G401.6 (cell line): ENCODE results near the gene PDZK1IP1.
A peak's percentile ranks its signal among the peaks of the same experiment; 100 is the strongest.
"Not testable (repeated sequence)": the region's sequence is repeated elsewhere in the genome, so short reads cannot be mapped to it uniquely, and the experiment has no call there.

ENCODE experiments used
- FAIRE-seq: peaks from 2 replicates; lab custom pipeline; 2012; peaks lifted over from hg19 to GRCh38; lab: Jason Lieb, UNC

The PDZK1IP1 gene

DNA sequence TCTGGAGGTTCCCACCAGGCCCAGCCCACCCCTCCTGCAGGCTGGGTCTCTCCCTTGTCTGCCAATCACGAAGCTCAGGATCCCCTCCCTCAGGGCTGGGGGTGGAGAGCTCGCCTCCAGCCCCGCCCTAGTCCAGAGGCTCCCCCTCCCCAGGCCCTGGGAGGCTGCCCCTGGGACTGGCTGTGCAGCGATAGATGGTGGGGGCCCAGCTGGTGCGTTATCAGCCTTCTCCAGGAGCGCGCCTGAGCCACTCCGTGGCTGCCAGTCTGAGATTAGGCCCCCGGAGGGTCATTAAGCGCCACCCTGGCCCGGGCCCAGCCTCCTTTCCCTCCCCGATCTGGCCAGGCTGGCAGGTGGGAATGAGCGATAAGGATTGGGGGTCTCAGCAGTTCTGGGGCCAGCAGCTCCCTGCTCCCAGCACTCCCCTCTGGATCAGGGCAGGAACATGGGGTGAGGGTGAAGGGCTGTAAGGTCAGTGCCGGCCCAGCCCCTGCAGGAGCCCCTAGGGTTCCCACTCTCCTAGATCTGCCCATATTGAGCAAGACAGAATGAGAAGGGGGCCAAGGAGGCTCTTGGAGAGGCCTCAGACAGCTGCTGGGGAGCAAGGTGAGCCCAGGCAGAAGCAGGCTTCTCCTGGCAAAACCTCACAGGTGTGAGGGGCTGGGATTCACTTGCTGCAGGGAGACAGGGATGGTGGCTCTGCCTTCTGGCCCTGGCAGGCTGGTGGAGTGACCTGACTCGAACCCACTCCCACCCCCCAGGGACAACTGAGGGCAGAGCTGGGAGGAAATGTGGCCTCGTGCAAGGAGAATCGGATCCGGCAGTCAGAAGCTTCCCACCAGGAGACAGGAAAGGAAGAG lies 8.5 kb downstream of the PDZK1IP1 start:
- no peak for FAIRE-seq

DNA sequence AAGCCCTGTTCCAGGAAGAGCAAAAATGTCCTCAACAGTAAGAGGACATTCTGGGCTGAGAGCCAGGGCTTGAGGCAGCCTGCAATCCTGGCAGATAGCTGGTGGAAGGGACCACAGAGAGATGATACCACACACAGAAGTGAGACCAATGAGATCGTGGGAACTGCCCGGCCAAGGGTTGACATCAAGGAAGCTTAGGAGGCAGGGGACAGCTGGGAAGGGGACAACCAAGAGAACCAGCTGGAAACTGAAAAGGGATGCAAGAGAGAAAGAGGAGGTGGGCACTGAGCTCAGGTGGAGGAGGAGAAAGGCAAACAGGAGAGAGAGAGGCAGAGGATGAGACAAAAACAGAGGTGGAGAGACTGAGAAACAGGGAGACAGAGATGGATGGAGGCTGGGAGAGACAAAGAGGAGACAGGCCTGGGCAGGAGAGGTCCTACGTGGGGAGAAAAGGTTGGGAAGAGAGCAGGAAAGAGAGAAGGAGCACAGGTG lies 9.2 kb downstream of the PDZK1IP1 start:
- FAIRE-seq = no peak

DNA sequence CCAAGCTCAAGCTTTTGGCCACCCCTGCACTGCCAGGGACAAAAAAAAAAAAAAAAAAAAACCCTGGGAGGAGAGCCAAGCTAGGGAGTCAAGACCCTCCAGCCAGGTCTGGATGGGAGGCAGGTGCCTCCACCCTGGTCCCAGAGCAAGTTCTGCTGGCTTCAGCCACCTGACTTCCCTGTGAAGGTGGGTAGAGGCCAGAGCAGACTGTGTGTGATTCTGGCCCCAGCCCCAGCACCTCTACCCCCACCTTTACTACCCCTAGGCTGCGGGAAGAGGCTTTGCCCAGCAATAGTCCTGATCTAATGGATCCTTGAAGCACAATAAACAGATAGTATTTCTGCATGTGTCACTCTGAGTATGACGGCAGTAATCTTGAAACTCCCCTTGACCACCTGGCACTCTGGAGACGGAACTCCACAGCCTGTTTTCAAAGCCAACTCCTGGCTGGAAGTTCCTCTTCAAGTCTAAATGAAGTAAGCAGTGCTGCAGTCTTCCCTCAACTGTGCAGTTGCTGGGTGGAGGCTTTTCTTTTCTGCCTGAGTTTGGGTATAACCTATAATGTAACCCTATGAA lies 9.8 kb downstream of the PDZK1IP1 start:
- FAIRE-seq = no peak

DNA sequence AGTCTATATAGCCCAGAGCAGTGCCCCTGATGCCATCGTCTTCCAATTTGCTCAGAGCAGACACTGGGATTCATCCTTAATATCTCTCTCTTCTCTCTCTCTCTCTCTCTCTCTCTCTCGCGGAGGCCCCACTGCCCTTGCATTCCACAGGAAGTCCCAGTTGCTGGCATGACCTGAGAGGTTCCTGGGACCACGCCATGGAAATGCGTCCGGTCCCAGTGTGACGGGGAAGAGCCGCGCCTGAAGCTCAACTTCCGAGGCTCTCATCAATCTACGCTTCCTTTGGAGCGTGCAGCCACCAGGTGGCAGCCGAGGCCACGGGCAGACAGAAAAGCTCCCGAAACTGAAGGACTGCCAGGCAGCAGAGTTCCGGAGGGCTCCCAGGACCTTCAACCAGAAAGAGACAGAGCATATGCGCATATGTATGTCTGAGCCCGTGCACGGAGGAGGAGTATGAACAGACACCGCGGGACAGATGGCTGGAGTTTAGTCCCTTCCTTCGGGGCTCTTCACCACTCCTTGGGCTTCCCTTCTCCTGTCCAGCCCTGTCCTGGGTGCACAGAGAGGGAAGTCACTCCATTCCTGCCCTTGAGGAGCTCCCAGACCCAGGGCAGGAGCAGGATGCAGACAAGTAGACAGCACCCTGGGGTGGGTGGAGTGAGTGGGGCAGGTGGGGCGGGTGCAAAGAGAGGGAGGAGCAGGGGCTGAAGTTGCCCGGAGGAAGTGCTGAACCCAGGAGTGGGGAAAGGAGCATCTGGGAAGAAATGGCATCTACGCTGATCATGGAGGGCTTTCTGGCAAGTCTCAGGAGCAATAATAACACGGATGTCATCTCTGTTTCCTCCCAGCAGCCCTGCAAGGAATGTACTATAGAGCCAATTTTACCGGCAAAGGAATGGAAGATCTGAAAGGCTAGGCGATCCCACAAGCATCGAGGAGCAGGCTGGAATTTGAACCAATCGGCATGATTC lies 10.5 kb downstream of the PDZK1IP1 start:
- peak; percentile 58 for FAIRE-seq

DNA sequence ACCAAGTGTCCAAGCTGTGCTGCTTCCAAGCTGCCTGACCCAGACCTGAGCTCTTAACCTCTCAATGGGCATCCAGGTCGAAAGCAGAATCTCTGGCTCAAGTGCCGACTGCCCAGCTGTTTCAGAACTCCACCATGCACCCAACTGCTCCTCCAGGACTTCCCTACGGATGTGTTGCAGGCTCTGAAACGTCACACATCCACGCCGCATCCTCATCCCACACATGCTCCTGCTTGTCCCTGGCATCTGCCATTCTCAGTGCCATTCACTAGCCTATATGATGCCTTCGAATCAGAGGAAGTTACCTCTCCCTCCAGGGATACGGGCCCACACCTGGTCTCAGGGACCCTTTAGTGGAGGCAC lies 11.2 kb downstream of the PDZK1IP1 start:
- no peak for FAIRE-seq

DNA sequence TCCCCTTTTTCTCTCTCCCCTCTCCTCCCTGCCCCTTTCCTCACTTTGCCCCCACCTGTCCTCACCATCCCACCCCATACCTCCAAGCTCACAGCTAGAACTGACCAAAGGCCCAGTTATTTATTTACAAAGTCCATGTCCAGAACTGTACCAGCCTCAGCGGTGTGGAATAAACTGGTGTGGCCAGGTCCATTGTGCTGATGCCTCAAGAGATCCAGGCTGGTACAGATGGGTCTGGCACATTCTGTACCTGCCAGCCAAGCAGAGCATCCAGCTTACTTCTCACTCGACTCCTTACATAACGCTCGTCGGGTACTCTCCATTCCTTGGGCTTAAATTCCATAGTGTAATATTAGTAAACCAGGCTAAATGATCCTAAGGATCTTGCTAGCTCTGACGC lies 11.8 kb downstream of the PDZK1IP1 start:
- no peak for FAIRE-seq

DNA sequence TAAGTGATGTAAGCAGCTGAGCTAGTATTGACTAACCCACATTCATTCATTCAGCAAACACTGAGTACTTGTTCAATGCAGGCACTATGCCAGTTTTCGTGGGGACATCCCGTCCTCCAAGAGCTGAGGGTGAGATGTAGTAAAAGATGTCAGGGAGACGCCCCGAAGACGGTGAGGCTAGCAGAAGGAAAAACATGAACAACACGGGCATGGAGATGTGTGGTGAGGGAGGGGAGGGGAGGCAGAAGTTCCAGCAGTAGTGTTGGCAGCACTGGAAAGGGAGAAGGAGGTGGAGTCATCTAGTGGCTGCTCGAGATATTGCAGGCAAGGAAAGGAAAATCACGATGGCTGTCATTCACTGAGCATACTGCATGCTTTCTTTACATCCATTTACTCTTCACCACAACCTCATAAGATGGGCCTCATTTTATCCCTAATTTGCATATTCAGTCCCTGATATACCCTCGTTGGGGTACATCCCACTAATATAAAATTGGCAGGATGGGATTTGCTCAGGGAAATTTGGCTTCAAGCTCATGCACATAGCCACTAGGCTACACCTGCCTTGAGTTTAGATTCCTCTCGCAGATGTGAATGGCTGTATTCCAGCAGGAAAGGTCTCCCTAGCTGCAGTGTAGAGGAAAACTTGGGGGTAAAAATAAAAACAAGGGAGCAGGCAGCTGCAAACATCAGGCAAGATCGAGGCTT lies 14.5 kb downstream of the PDZK1IP1 start:
- peak; percentile 33 for FAIRE-seq

DNA sequence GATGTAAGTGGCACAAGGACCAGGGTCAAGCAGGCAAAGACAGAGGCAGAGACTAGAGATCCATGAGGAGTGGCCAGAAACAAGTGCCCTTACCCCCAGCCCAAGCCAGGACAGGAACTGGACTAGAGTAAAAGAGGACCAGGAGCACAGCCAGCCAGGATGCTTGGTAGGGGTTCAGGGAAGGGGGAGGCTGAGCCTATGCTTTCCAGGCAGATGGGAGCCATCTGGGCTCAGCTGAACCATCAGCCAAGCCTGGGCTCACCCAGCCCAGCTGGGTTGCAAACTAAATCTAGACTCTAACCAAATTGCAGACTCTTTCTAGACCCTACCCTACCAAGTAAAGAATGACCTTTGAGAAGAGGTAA lies 15.2 kb downstream of the PDZK1IP1 start:
- no peak for FAIRE-seq

DNA sequence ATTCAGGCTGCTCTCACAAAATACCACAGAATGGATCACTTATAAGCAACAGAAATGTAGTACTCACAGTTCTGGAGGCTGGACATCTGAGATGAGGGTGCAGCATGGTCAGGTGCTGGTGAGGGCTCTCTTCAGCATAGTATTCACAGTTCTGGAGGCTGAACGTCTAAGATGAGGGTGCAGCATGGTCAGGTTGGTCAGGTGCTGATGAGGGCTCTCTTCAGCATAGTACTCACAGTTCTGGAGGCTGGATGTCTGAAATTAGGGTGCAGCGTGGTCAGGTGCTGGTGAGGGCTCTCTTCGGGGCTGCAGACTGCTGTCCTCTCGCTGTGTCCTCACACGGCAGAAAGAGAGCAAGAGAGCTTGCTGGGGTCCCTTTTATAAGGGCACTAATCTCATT lies 17.1 kb downstream of the PDZK1IP1 start:
- no peak for FAIRE-seq

DNA sequence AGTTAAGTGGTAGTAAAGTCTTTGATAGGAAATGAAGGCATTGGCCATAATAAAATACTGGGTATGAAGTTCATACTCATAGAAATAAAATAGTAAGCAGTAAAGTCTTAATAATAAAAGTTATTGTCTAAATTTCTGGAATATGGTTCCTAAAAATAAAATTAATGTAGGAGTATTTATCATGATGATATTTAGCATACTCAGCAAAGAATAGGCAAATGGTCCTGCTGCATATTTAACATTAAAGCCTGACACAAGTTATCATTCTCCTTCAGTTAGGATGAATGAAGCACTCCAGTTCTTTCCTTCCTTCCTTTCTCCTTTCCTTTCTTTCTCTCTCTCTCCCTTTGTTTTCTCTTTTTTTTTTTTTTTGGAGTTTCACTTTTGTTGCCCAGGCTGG lies 25.3 kb downstream of the PDZK1IP1 start:
- FAIRE-seq = no peak

DNA sequence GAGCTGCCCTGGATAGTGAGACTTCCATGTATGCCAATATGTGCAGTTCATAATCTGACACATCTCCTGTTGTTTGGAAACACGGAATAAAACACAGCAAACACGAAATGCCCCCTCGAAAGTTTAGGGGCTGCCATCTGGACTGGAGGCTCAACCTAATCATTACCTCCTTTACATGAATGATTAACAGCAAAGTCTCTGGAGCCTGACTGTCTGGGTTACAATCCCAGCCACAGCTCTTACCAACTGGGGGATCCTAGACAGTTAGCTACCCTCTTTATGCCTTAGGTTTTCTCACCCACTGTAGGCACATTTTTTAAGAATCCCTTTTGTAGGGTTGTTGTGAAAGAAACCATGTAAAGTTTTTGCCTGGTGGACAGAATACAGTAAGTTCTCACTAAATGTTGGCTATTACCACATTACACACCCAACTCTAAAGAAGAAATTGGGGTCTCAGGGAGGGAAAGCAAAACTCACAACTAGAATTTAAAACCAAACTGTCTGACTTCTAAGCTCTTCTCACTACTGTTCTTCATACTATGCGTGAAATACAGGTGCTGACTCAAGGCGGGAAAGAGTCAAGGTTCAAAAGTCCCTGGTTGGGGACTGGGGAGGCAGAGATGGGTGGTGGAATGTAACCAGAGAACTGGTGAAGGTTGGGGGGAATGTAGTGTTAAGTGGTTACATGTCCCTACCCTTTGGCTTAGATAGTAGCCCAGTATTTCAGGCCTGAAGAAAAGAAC lies 28.4 kb downstream of the PDZK1IP1 start:
- FAIRE-seq = no peak

DNA sequence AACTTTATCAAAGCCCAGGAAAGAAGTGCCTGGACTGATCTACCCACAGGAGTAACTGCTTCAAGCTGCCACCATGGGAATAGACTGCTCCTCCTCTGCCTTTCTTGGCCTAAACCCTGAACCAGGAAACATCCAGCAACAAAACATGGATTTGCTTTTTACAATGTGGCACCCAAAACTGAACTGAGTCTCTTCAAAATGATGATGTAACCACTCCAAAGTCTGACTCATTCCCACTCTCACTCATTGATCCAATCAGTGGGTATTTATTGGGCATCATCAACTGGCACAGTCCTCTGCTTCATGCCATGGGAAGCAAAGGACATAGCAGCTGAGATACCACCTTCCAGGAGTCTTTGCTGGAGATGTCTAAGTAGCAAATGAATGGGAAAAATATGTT lies 29.1 kb downstream of the PDZK1IP1 start:
- FAIRE-seq = no peak

DNA sequence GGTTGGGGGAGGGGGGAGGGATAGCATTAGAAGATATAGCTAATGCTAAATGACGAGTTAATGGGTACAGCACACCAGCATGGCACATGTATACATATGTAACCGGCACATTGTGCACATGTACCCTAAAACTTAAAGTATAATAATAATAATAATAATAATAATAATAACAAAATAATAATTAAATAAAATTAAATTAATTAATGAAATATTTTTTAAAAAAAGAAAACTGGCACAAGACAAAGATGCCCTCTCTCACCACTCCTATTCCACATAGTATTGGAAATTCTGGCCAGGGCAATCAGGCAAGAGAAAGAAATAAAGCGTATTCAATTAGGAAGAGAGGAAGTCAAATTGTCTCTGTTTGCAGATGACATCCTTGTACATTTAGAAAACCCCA lies 31.9 kb downstream of the PDZK1IP1 start:
- not testable (repeated sequence) for FAIRE-seq

DNA sequence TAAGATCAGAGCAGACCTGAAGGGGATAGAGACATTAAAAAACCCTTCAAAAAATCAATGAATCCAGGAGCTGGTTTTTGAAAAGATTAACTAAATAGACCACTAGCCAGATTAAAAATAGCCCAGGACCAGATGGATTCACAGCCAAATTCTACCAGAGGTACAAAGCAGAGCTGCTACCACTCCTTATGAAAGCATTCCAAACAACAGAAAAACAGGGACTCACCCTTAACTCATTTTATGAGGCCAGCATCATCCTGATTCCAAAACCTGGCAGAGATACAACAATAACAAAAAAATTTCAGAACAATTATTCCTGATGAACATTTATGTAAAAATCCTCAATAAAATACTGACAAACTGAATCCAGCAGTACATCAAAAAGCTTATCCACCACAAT lies 33.4 kb downstream of the PDZK1IP1 start:
- FAIRE-seq = not testable (repeated sequence)

DNA sequence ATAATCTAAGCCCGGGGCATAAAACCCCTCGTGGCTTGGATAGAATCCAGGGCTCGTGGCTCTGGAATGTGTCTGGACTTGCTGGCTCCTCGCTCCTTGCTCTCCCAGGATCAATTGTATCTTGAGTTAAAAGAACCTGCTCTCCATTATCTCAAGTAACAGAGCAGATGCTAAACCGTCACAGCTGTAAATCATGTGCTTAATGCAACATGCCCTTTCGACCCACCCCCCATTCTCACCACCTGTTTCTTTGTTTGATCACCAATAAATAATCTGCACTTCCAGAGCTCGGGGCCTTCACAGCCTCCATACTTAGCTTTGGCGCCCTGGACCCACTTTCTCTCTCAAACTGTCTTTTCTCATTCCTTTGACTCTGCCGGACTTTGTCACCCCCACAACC lies 40.7 kb downstream of the PDZK1IP1 start:
- FAIRE-seq = not testable (repeated sequence)

DNA sequence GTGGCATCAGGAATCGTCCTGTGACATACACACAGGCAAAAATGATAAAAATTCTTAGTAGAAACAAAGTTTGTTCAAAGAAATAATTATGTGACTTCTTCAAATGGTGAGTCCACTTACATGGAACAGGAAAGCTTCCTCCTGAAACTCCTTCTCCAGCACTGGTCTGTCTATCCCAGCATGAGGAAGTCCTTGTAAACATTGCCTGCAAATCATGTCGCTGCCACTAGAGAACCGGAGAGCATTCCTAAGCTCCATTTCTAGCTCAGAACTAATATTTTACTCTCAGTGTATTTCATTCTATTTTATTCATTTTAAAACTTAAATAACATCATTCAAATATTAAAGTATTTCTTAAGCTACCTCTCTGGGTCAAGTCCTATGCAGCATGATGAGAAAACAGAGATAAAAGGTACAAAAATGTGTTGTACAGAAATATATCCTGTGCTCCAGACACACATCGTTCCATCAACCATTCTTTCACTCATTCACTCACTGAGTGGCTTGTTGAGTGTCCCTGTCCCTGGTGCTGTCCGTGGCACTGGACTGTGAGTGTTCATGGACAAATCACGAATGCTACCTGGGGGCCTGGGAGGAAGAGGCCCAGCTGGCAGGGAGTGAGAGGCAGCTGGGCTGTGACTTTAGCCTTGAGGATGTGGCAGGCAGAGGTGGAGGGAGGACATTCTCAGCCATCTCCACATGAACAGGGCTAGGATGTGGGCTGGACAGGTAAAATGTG lies 42.6 kb downstream of the PDZK1IP1 start:
- FAIRE-seq = no peak

DNA sequence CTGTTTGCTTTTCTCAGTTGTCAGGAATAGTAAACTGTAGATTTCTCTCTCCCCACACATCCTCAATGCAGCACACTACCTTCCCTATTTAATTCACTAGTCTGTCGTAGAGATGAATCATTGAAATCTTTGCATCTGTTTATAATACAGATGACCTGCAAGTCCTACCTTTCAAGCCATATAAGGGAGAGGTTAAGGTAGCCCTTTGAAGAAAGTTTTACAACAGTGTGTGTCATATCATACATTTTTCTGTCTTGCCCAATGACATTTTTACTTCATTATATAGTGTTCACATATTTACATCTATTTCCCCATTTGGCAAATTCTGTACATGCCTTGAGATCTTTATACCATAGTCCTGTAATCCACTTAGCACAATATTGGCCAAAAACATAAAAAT lies 43.3 kb downstream of the PDZK1IP1 start:
- FAIRE-seq = not testable (repeated sequence)

DNA sequence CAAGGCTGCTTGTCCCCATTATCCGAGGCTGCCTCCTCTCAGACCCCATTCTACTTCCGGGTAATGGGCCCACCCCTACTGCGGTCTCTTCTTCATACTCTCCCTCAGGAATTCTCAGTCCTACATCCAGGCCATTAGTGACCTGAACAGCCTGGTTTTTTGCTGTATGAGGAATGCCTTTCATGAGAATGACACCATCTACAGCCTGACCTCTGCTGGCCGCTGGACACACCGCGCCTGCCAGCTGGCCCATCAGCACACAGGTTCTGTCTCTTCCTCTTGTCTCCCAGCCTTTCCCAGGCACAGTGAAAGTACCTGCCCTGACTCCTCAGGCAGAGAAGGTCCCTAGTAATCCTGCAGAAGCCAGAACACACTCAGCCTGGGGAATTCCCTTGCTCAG lies 46.2 kb downstream of the PDZK1IP1 start:
- FAIRE-seq = not testable (repeated sequence)

DNA sequence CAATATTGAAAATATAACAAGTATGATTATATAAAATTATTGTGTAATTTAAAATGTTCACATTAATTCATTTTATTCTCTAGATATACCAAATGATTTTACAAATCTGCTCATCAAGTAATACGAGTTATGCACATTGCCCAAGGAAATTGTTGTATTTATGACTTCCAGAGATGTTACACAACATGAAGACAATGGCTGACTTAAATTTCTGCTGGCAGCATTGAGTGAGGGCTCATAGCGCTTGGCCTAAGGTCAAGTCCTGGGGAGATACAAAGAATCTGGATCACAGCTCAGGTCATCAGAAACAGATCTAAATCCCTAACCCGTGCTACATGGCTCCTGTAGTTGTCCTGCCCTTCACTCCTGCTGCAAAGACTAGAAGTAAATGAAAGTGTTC lies 49.5 kb downstream of the PDZK1IP1 start:
- not testable (repeated sequence) for FAIRE-seq

DNA sequence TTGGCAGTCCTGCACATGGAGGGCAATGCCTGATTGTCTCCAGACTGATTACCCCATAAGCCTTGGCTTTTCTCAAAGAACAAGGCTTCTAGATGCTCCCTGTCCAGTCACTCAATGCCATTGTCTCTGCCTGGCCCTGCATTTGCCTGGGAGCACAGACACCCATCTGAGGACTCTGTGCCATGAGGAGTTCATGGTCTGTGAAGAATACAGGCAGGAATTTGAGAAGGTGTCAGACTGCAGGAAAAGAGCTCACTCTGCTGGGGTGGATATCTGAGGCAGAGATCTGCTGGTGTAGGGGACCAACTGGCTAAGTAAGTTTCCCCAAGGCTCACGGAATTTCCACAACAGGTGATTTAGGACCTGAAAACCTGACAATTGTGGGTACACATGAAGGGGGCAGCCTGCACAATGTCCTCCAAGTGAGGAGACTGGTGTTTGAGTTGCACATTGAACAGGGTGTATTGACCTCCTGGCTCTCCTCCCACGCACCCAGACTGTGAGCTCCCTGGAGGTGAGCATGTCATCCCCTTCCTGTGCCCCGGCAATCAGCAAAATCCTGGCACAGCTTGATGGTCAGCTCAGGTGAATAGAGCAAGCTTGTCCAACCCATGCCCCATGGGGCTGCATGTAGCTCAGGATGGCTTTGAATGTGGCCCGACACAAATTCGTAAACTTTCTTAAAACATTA lies 51.8 kb downstream of the PDZK1IP1 start:
- FAIRE-seq = no peak
